ENCODE data around the gene POU1F1. TPM values are rescaled to one million over a fixed set of nuclear protein-coding genes. Genes with fewer than 3 reads are reported as not detected.

POU1F1 gene
- polyA plus RNA-seq, 1 of the 3 experiments (the other 2 are of a cell fraction) = not detected

GRCh38 chr3:87309601-87310000 lies 33.2 kb upstream of the POU1F1 start:
- DNase-seq = no peak
- CTCF ChIA-PET = interaction anchor here (4.2 kb wide), 1 partner anchor 11 kb away, joined by 18 read pairs; no protein-coding TSS in a partner anchor
- POLR2A ChIA-PET = no interaction called here
- 2% methylated on average over 3 of the region's 3 CpGs for whole genome bisulfite sequencing (ENCODE audit: low lambda C conversion rate)
- H3K36me3 ChIP-seq (replicated peaks in 1 of 2; ENCODE audit: control insufficient read depth in 1 of 2, insufficient read depth in 2 of 2, low read length in 1 of 2) = no peaks in the 10 kb centered on the region
- H4K20me1 ChIP-seq (ENCODE audit: insufficient read depth) = no peaks in the 10 kb centered on the region
- peaks cover 10% of the 10 kb centered on the region; the same call in 1 of the 2 replicates for H3K27me3 ChIP-seq (ENCODE audit: insufficient read depth)
- TF ChIP-seq NFIC (IDR thresholded peaks at IDR 0.05; ENCODE audit: borderline replicate concordance) (no peak), RXRA (IDR thresholded peaks at IDR 0.05; ENCODE audit: borderline replicate concordance, low read depth) (no peak), RFX5 (IDR thresholded peaks at IDR 0.05; ENCODE audit: low read length) (no peak), FOXJ3 (CRISPR knock-in tag; IDR thresholded peaks at IDR 0.05) (no peak), CHD2 (IDR thresholded peaks at IDR 0.05; ENCODE audit: low read length, partially characterized antibody) (no peak), PBX3 (IDR thresholded peaks at IDR 0.05) (no peak), EP300 (IDR thresholded peaks at IDR 0.05; ENCODE audit: borderline replicate concordance in 1 of 2, low read depth in 1 of 2, low read length in 1 of 2) (no peak), ZBTB33 (IDR thresholded peaks at IDR 0.05; ENCODE audit: borderline replicate concordance, low read depth) (no peak), FOXM1 (IDR thresholded peaks at IDR 0.05; ENCODE audit: low read depth) (no peak), TEAD4 (IDR thresholded peaks at IDR 0.05; ENCODE audit: borderline replicate concordance, insufficient read depth) (no peak)
- H3K27ac ChIP-seq (ENCODE audit: low read depth in 2 of 2, low read length in 1 of 2) = no peak overlapping the region
- H3K4me3 ChIP-seq (ENCODE audit: low read depth in 2 of 2, low read length in 1 of 2) = no peak overlapping the region
- no peak overlapping the region for H3K4me2 ChIP-seq
- no peak overlapping the region for H2AFZ ChIP-seq (ENCODE audit: low read depth)
- H3K9ac ChIP-seq = no peak overlapping the region
- H3F3A ChIP-seq (replicated peaks; ENCODE audit: insufficient read depth) = no peaks in the 10 kb centered on the region
- no peaks in the 10 kb centered on the region for H3K9me3 ChIP-seq
- no peaks in the 10 kb centered on the region for H3K4me1 ChIP-seq (ENCODE audit: control insufficient read depth in 1 of 2, insufficient read depth in 2 of 2, low read depth in 1 of 2, low read length in 1 of 2)
- no peaks in the 10 kb centered on the region for H3K79me2 ChIP-seq (ENCODE audit: insufficient read depth)
- H3K9me2 ChIP-seq = no peaks in the 10 kb centered on the region

GRCh38 chr3:87307805-87308204 lies 31.4 kb upstream of the POU1F1 start:
- H3K27me3 ChIP-seq (ENCODE audit: insufficient read depth) = peaks cover 10% of the 10 kb centered on the region; the same call in 1 of the 2 replicates
- no peaks in the 10 kb centered on the region for H3K36me3 ChIP-seq (replicated peaks in 1 of 2; ENCODE audit: control insufficient read depth in 1 of 2, insufficient read depth in 2 of 2, low read length in 1 of 2)
- H3K9me3 ChIP-seq = no peaks in the 10 kb centered on the region
- no peaks in the 10 kb centered on the region for H3K79me2 ChIP-seq (ENCODE audit: insufficient read depth)
- H3K9me2 ChIP-seq = no peaks in the 10 kb centered on the region
- no peak overlapping the region for H3K9ac ChIP-seq
- POLR2A ChIA-PET = no interaction called here
- no peak overlapping the region for H3K4me3 ChIP-seq (ENCODE audit: low read depth in 2 of 2, low read length in 1 of 2)
- no peak overlapping the region for H3K27ac ChIP-seq (ENCODE audit: low read depth in 2 of 2, low read length in 1 of 2)
- H2AFZ ChIP-seq (ENCODE audit: low read depth) = no peak overlapping the region
- no peaks in the 10 kb centered on the region for H4K20me1 ChIP-seq (ENCODE audit: insufficient read depth)
- CTCF ChIA-PET = interaction anchor here (0.6 to 4.2 kb wide), 3 partner anchors 10 to 1431 kb away, joined by 3 to 18 read pairs (median 3); no protein-coding TSS in a partner anchor
- no peaks in the 10 kb centered on the region for H3F3A ChIP-seq (replicated peaks; ENCODE audit: insufficient read depth)
- 49% methylated on average over 2 of the region's 2 CpGs for WGBS (ENCODE audit: low lambda C conversion rate)
- peak; percentile 42; the same call in 1 of the 2 replicates for TF ChIP-seq CTCF (IDR thresholded peaks at IDR 0.05)
- no peak for TF ChIP-seq JUND (IDR thresholded peaks at IDR 0.05)
- TF ChIP-seq EP300 (IDR thresholded peaks at IDR 0.05; ENCODE audit: borderline replicate concordance in 1 of 2, low read depth in 1 of 2, low read length in 1 of 2) = no peak
- no peaks in the 10 kb centered on the region for H3K4me1 ChIP-seq (ENCODE audit: control insufficient read depth in 1 of 2, insufficient read depth in 2 of 2, low read depth in 1 of 2, low read length in 1 of 2)
- no peak for DNase-seq
- H3K4me2 ChIP-seq = no peak overlapping the region

All from SK-N-SH (cell line).